DMS53 (cell line): ENCODE data around the gene PER2.
A peak's percentile ranks its signal among the peaks of the same experiment; 100 is the strongest.
"Not testable (repeated sequence)": the region's sequence is repeated elsewhere in the genome, so short reads cannot be mapped to it uniquely, and the experiment has no call there.

ENCODE experiments used
- DNase-seq: peaks from one replicate; lab custom pipeline; 2025; lab: John Stamatoyannopoulos, UW

Gene PER2

GRCh38 chr2:238287737-238288649, at the start of gene PER2:
PER2 (minus strand) TSS chr2:238288610; CDS start chr2:238277936, 10,674 bp downstream.
- peak; percentile 96 for DNase-seq

- DNase-seq = no peak
Observed at GRCh38 chr2:238337846-238338245, 49.4 kb upstream of the PER2 start.

- no peak for DNase-seq
Observed at GRCh38 chr2:238336793-238337444, 48.5 kb upstream of the PER2 start.

GRCh38 chr2:238336151-238336550, 47.7 kb upstream of the PER2 start:
- no peak for DNase-seq

- DNase-seq = not testable (repeated sequence)
Observed at GRCh38 chr2:238335591-238335990, 47.2 kb upstream of the PER2 start.

- DNase-seq = no peak
Observed at GRCh38 chr2:238334885-238335284, 46.5 kb upstream of the PER2 start.

- DNase-seq = no peak
Observed at GRCh38 chr2:238331916-238332315, 43.5 kb upstream of the PER2 start.

- no peak for DNase-seq
Observed at GRCh38 chr2:238330391-238330790, 42.0 kb upstream of the PER2 start.

- no peak for DNase-seq
Observed at GRCh38 chr2:238327751-238328150, 39.3 kb upstream of the PER2 start.

GRCh38 chr2:238326801-238327365, 38.5 kb upstream of the PER2 start:
- no peak for DNase-seq

GRCh38 chr2:238325694-238326093, 37.3 kb upstream of the PER2 start:
- no peak for DNase-seq

- DNase-seq = not testable (repeated sequence)
Observed at GRCh38 chr2:238324248-238324647, 35.8 kb upstream of the PER2 start.

GRCh38 chr2:238322001-238322411, 33.6 kb upstream of the PER2 start:
- DNase-seq = no peak

- DNase-seq = no peak
Observed at GRCh38 chr2:238321467-238321866, 33.1 kb upstream of the PER2 start.

GRCh38 chr2:238320648-238321281, 32.4 kb upstream of the PER2 start:
- DNase-seq = peak; percentile 53

- DNase-seq = peak; percentile 99
Observed at GRCh38 chr2:238320246-238320647, 31.8 kb upstream of the PER2 start, which contains the start of gene TRAF3IP1. TRAF3IP1 (plus strand) TSS chr2:238320518; CDS start chr2:238320663, 145 bp downstream.

GRCh38 chr2:238315031-238315595, 26.7 kb upstream of the PER2 start:
- no peak for DNase-seq

GRCh38 chr2:238314576-238314975, 26.2 kb upstream of the PER2 start:
- no peak for DNase-seq

GRCh38 chr2:238313991-238314350, 25.6 kb upstream of the PER2 start:
- no peak for DNase-seq

GRCh38 chr2:238313289-238313990, 25.0 kb upstream of the PER2 start:
- DNase-seq = no peak

GRCh38 chr2:238310721-238311120, 22.3 kb upstream of the PER2 start:
- not testable (repeated sequence) for DNase-seq
